Measurements from ENCODE around the gene SREBF2. TPM values are rescaled to one million over a fixed set of nuclear protein-coding genes. Genes with fewer than 3 reads are reported as not detected.

SREBF2 gene
- total and polyA plus RNA-seq, 8 donors = 12.2 to 159 (median 48.3) TPM

DNA sequence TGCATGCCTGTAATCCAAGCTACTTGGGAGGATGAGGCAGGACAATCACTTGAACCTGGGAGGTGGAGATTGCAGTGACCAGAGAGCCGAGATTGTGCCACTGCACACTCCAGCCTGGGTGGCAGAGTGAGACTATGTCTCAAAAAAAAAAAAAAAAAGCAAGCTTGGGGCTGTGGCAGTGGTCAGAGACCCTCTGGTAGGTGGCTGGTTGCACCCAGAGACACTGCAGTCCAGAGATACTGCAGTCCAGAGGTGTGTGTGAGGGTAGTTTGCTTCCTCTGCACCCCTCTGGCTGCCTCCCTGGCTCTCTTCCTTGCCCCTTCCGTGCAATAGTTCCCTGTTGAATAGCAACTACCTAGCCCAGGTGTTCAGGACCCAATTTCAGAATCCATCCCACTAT is 34.2 kb upstream of the SREBF2 start:
- 89 to 100% (median 97%) methylated on average over 2 of the region's 2 CpGs for WGBS, 5 donors
- intact Hi-C loops (cut with DNase I; ENCODE audit: low total_unique reads) = no loop called here
- no peak overlapping the region for H3K27ac ChIP-seq
- no peaks in the 10 kb centered on the region for H3K9me3 ChIP-seq
- no peak overlapping the region for H3K4me3 ChIP-seq
- TF ChIP-seq, protein P1, sequence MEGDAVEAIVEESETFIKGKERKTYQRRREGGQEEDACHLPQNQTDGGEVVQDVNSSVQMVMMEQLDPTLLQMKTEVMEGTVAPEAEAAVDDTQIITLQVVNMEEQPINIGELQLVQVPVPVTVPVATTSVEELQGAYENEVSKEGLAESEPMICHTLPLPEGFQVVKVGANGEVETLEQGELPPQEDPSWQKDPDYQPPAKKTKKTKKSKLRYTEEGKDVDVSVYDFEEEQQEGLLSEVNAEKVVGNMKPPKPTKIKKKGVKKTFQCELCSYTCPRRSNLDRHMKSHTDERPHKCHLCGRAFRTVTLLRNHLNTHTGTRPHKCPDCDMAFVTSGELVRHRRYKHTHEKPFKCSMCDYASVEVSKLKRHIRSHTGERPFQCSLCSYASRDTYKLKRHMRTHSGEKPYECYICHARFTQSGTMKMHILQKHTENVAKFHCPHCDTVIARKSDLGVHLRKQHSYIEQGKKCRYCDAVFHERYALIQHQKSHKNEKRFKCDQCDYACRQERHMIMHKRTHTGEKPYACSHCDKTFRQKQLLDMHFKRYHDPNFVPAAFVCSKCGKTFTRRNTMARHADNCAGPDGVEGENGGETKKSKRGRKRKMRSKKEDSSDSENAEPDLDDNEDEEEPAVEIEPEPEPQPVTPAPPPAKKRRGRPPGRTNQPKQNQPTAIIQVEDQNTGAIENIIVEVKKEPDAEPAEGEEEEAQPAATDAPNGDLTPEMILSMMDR (IDR thresholded peaks at IDR 0.05) = no peak
- TF ChIP-seq EP300 (IDR thresholded peaks at IDR 0.05) (no peak), POLR2A (IDR thresholded peaks at IDR 0.05) (no peak), POLR2AphosphoS5 (IDR thresholded peaks at IDR 0.05) (no peak)
- H3K36me3 ChIP-seq = no peaks in the 10 kb centered on the region
- peaks cover 20 to 26% (median 24%) of the 10 kb centered on the region in 4 donors for H3K4me1 ChIP-seq
- no peaks in the 10 kb centered on the region for H3K27me3 ChIP-seq
- DNase-seq = no peak

DNA sequence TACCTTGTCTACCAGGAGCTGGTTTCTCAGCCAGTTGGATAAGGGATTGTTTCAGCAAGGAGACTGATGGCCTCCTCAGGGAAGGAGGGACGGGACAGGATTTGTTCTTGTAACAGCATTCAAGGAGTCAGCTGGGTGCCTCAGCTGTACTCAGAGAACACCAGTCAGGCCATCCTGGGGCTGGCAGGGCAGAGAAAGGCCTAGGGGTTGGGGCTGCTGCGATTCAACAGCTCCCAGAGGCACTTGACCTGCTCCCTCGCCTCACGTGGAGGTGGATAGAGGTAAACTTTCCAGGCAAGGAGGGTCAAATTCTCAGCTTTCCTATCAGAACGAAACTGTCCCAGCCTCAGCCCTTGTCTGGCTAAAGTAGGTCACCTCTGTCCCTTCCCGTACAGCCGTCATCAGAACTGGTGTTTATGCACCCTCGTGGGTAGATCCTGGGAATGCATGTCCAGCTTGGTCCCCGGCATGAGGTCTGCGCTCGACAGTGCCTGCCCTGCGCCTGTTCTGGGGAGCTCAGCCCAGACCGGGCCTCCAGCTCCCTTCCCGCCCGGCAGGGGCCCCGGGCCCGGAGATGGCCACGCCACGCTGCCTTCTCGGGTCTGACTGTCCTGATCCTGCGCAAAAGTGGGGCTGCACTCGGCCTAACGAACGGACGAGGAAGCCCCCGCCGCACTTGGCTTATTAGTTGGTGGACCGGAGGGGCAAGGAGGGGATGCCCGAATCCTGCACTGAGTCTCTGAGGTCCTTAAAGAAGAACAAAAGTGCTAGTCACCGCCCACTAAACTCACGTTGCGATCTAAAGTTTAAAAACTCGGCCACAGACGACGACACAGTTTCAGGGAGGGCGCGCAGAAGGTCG is 33.2 kb upstream of the SREBF2 start:
- peak; percentile 36 to 74 for DNase-seq
- intact Hi-C loops (cut with DNase I; ENCODE audit: low total_unique reads) = no loop called here
- H3K4me1 ChIP-seq = peaks cover 20 to 26% (median 24%) of the 10 kb centered on the region in 4 donors
- no peaks in the 10 kb centered on the region for H3K36me3 ChIP-seq
- WGBS, 5 donors = 10 to 18% (median 13%) methylated on average over 21 to 38 of the region's 38 CpGs
- TF ChIP-seq POLR2A (IDR thresholded peaks at IDR 0.05) (no peak), EP300 (IDR thresholded peaks at IDR 0.05) (no peak), POLR2AphosphoS5 (IDR thresholded peaks at IDR 0.05) (no peak)
- TF ChIP-seq, protein P1 (IDR thresholded peaks at IDR 0.05) = no peak
- H3K9me3 ChIP-seq = no peaks in the 10 kb centered on the region
- H3K4me3 ChIP-seq = peak overlapping the region; percentile 71 to 95 (median 86)
- peak overlapping the region; percentile 87 to 94 (median 90) for H3K27ac ChIP-seq
- H3K27me3 ChIP-seq = no peaks in the 10 kb centered on the region

DNA sequence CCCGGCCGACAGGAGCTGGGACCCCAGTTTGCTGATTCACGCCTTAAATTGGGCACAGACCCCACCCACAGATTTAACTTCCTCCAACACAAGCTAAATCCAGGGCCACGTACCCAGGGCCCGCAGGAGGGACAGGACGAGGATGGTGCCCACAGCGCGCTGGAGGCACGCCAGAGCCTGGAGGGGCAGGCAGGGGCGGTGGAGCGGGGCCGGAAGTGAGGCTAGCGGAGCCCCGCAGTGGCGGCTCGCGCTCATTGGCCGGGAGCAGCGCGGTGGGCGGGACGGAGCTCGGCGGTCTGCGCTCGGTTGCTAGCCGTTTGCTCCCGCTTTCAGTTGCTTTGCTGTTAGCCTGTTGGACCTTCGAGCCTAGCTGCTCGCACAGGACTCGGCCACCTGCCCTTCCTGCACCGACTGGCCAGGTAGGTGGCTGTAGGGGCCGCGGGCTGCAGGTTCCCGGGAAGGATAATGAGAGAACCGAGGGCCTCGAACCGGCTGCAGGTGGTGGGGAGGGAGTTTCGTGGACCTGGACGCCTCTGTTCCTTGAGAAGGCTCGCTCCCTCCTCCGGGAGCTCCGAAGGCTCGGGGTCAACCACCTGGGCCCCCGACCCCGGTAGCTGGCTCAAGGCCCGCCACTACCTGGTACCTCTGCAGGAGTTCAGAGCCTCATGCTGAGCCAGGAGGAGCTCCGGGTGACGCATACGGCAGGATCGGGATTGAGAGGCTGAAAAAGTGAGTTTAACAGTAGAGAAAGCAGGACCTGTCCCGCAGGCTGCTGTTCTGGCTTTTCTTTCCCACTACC is 32.4 kb upstream of the SREBF2 start, which contains the start of gene CCDC134:
Gene CCDC134, plus strand, starts transcription at position 332 of the 799 bp plus-strand sequence. CDS start 8,212 bp downstream, outside the sequence.
- Histone ChIP-seq H3K27me3 (no peaks in the 10 kb centered on the region), H3K4me3 (peak within 1 kb of the TSS; percentile 71 to 95 (median 86)), H3K36me3 (no peaks in the 10 kb centered on the region), H3K27ac (peak within 1 kb of the TSS; percentile 87 to 94 (median 90)), H3K9me3 (no peaks in the 10 kb centered on the region), H3K4me1 (peaks cover 20 to 26% (median 24%) of the 10 kb centered on the region in 4 donors)
- intact Hi-C loops (cut with DNase I; ENCODE audit: low total_unique reads) = no loop called here
- WGBS, 5 donors = 0 to 1% (median 0%) methylated on average over 15 to 52 of the region's 52 CpGs
- DNase-seq = peak; percentile 94 to 97
- peak in 2 of 4 donors; percentile 62 to 74 for TF ChIP-seq POLR2A (IDR thresholded peaks at IDR 0.05)
- peak; percentile 50 to 97 (median 96) for TF ChIP-seq POLR2AphosphoS5 (IDR thresholded peaks at IDR 0.05)
- TF ChIP-seq EP300 (IDR thresholded peaks at IDR 0.05) = no peak
- TF ChIP-seq, protein P1 (IDR thresholded peaks at IDR 0.05) = no peak
